B cell (primary cell): ENCODE data around the gene KPNA4. TPM values are rescaled to one million over a fixed set of nuclear protein-coding genes. Genes with fewer than 3 reads are reported as not detected.

Experiments used
- ATAC-seq: fragments of 200-7000 bp; cut with Tn5 transposase; one replicate; pipeline ENCODE4 v1.10.0; 2021; ENCODE audit warnings: low read depth, mild to moderate bottlenecking, moderate number of reproducible peaks, moderate library complexity
- CTCF ChIA-PET: fragments of 350-600 bp; sonication (Branson Sonifier 250); formaldehyde crosslinking; loops from one replicate; lab custom pipeline; 2021; ENCODE audit warnings: antibody characterized with exemption, inconsistent platforms; lab: Charles Lee
- POLR2A ChIA-PET: fragments of 350-600 bp; sonication (Branson Sonifier 250); formaldehyde crosslinking; loops from one replicate; lab custom pipeline; 2021; ENCODE audit warnings: antibody characterized with exemption; lab: Charles Lee
- DNase-seq: peaks from one replicate; pipeline ENCODE4 v3.0.0; 2013
- H2AFZ ChIP-seq: 2 replicates; pipeline ENCODE4 v1.6.1; 2012; ENCODE audit warnings: mild to moderate bottlenecking, low read depth, low read length; ENCODE audit not compliant: insufficient read depth, poor library complexity, severe bottlenecking
- H3K27ac ChIP-seq, 2 donors: 1 replicate in 1 of 2; 2 replicates in 1 of 2; pipeline ENCODE4 v1.5.1; 2012 to 2013; ENCODE audit warnings: low read length in 2 of 2, mild to moderate bottlenecking in 2 of 2, moderate library complexity in 1 of 2
- H3K27me3 ChIP-seq, 4 experiments: fragments of 200-600 bp in 1 of 4; sonication (generic) in 1 of 4; replicated peaks in 1 of 4; 1 replicate in 2 of 4; 2 replicates in 2 of 4; pipeline versions ENCODE4 v1.6.1 to v1.7.0; 2013 to 2016; ENCODE audit warnings: low read length in 3 of 4, mild to moderate bottlenecking in 2 of 4, mixed read lengths in 1 of 4, moderate library complexity in 1 of 4; ENCODE audit not compliant: insufficient read depth in 4 of 4, control insufficient read depth in 3 of 4; ENCODE audit errors: control extremely low read depth in 1 of 4
- H3K36me3 ChIP-seq, 2 experiments: replicated peaks in 1 of 2; 1 replicate in 1 of 2; 2 replicates in 1 of 2; pipeline versions ENCODE4 v1.6.1 to v1.7.1; 2013; ENCODE audit warnings: low read length in 1 of 2; ENCODE audit not compliant: insufficient read depth in 2 of 2, control insufficient read depth in 1 of 2; ENCODE audit errors: control extremely low read depth in 1 of 2, extremely low read depth in 1 of 2
- H3K4me1 ChIP-seq, 2 donors: fragments of 200-600 bp in 1 of 2; sonication (generic) in 1 of 2; 1 replicate in 1 of 2; 2 replicates in 1 of 2; pipeline versions ENCODE4 v1.5.1 to v1.6.1; 2013 to 2017; ENCODE audit warnings: low read length in 2 of 2; ENCODE audit not compliant: control insufficient read depth in 2 of 2, insufficient read depth in 2 of 2
- H3K4me2 ChIP-seq: replicated peaks from 2 replicates; pipeline ENCODE3; 2012; ENCODE audit warnings: mild to moderate bottlenecking, low read depth, low read length; ENCODE audit not compliant: poor library complexity, severe bottlenecking
- H3K4me3 ChIP-seq, 5 experiments: fragments of 200-600 bp in 1 of 5; sonication (generic) in 1 of 5; 1 replicate in 3 of 5; 2 replicates in 2 of 5; pipeline versions ENCODE4 v1.5.1 to v1.7.0; 2011 to 2016; ENCODE audit warnings: low read length in 4 of 5, mild to moderate bottlenecking in 4 of 5, low read depth in 2 of 5, control low read depth in 1 of 5, moderate library complexity in 1 of 5; ENCODE audit not compliant: insufficient read depth in 1 of 5; ENCODE audit errors: control extremely low read depth in 1 of 5, extremely low read depth in 1 of 5
- H3K79me2 ChIP-seq: fragments of 200-600 bp; sonication (generic); one replicate; pipeline ENCODE4 v1.6.0; 2016; ENCODE audit warnings: low read length; ENCODE audit not compliant: control insufficient read depth, insufficient read depth
- H3K9ac ChIP-seq: fragments of 200-600 bp; sonication (generic); 2 replicates; pipeline ENCODE4 v1.6.1; 2017; ENCODE audit warnings: mild to moderate bottlenecking, low read length, moderate library complexity
- H3K9me3 ChIP-seq, 3 donors: one replicate each; pipeline versions ENCODE4 v1.6.1 to v1.7.1; 2013; ENCODE audit warnings: low read length in 2 of 3; ENCODE audit not compliant: control insufficient read depth in 2 of 3, insufficient read depth in 1 of 3; ENCODE audit errors: control extremely low read depth in 1 of 3
- H4K20me1 ChIP-seq: 2 replicates; pipeline ENCODE4 v1.6.0; 2012; ENCODE audit warnings: mild to moderate bottlenecking, low read length; ENCODE audit not compliant: insufficient read depth, control insufficient read depth, poor library complexity, severe bottlenecking
- H3K27ac Mint-ChIP-seq: one replicate; pipeline ENCODE4 v1.8.0; 2021; ENCODE audit warnings: mixed read lengths
- H3K27me3 Mint-ChIP-seq: one replicate; pipeline ENCODE4 v1.8.0; 2021; ENCODE audit warnings: mixed read lengths
- H3K4me1 Mint-ChIP-seq: one replicate; pipeline ENCODE4 v1.8.0; 2021; ENCODE audit warnings: mixed read lengths
- H3K4me3 Mint-ChIP-seq: one replicate; pipeline ENCODE4 v1.8.0; 2021; ENCODE audit warnings: mixed read lengths
- H3K9me3 Mint-ChIP-seq: one replicate; pipeline ENCODE4 v1.8.0; 2022; ENCODE audit warnings: mixed read lengths; ENCODE audit not compliant: insufficient read depth
- CTCF ChIP-seq: fragments of 200-600 bp; IDR thresholded peaks from one replicate; pipeline ENCODE4 v1.8.0; 2022; ENCODE audit warnings: antibody characterized with exemption, mild to moderate bottlenecking
- EZH2 ChIP-seq: IDR thresholded peaks from 2 replicates; pipeline ENCODE4 v1.6.1; 2012; ENCODE audit warnings: borderline replicate concordance, low read depth, mild to moderate bottlenecking, moderate library complexity, low read length; ENCODE audit not compliant: insufficient read depth, poor library complexity, severe bottlenecking
- WGBS: methylation state at CpG from one replicate; pipeline ENCODE4 v1.1.5; 2013; ENCODE audit warnings: missing lambda C conversion rate; ENCODE audit not compliant: insufficient coverage; 5-methylcytosine and 5-hydroxymethylcytosine counted together
- intact Hi-C: fragments of 100-400 bp; cut with micrococcal nuclease; formaldehyde crosslinking; loops from one replicate; pipeline ENCODE4 v1.10.0; 2022
- polyA plus RNA-seq: library from polyadenylated mRNA; depleted of rRNA; stranded (reverse); fragments of >200 nt; gene quantifications from 2 replicates; pipeline ENCODE4 v1.2.3, GENCODE V29; 2012
- total RNA-seq, 2 donors: library from RNA; stranded (reverse); fragments of 120-200 nt in 1 of 2; gene quantifications; 1 replicate in 1 of 2; 2 replicates in 1 of 2; pipeline versions ENCODE4 v1.2.3 to v1.2.4, GENCODE V29; 2013 to 2022

The KPNA4 gene
- total and polyA plus RNA-seq, 2 donors (not counting 1 experiment from before 2014, with no cell fraction given) = 9.6 to 55.1 TPM

GRCh38 chr3:160480931-160481330, 84.4 kb downstream of the KPNA4 start:
- H3K27ac ChIP-seq = no peak overlapping the region
- H3K4me3 ChIP-seq = no peak overlapping the region
- no peaks in the 10 kb centered on the region for H3K9me3 Mint-ChIP-seq
- no peak overlapping the region for H3K4me3 Mint-ChIP-seq
- no peak for TF ChIP-seq CTCF
- TF ChIP-seq EZH2 = no peak
- WGBS = 100% methylated on average over 1 of the region's 5 CpGs
- peaks cover 6% of the 10 kb centered on the region for H3K4me1 Mint-ChIP-seq
- H3K9me3 ChIP-seq = no peaks in the 10 kb centered on the region
- H3K4me2 ChIP-seq = no peak overlapping the region
- DNase-seq = no peak
- H4K20me1 ChIP-seq = no peaks in the 10 kb centered on the region
- ATAC-seq = no peak
- H3K79me2 ChIP-seq = no peaks in the 10 kb centered on the region
- no peaks in the 10 kb centered on the region for H3K36me3 ChIP-seq
- H3K27me3 ChIP-seq = no peaks in the 10 kb centered on the region
- H3K9ac ChIP-seq = no peak overlapping the region
- peaks cover 5% of the 10 kb centered on the region for H3K27me3 Mint-ChIP-seq
- H2AFZ ChIP-seq = no peak overlapping the region
- POLR2A ChIA-PET = no interaction called here
- CTCF ChIA-PET = no interaction called here
- intact Hi-C loops = loop anchor here (10.0 kb wide), 1 partner anchor 1636 kb away; no protein-coding TSS in a partner anchor
- H3K4me1 ChIP-seq = peaks cover under 1 to 4% of the 10 kb centered on the region in 2 donors
- no peak overlapping the region for H3K27ac Mint-ChIP-seq

DNA sequence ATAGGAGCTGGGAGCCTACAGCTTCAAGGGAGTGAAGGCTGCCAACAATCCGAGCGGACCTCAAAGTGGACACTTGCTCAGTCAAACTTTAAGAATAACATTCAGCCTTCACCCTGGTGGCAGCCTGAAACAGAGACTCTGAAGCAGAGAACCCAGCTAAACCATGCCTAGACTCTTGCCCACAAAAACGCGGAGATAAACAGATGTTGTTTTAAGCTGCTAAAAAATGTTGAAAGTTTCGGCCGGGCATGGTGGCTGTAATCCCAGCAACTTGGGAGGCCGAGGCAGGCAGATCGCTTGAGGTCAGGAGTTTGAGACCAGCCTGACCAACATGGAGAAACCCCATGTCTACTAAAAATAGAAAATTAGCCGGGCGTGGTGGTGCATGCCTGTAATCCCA, 86.0 kb downstream of the KPNA4 start:
- no peak overlapping the region for H3K4me3 ChIP-seq
- H3K4me2 ChIP-seq = no peak overlapping the region
- no peaks in the 10 kb centered on the region for H3K4me1 ChIP-seq
- Mint-ChIP-seq H3K9me3 (no peaks in the 10 kb centered on the region), H3K27ac (no peak overlapping the region), H3K4me3 (no peak overlapping the region), H3K27me3 (peaks cover 5% of the 10 kb centered on the region), H3K4me1 (no peaks in the 10 kb centered on the region)
- H3K27ac ChIP-seq = no peak overlapping the region
- no peaks in the 10 kb centered on the region for H3K79me2 ChIP-seq
- no peaks in the 10 kb centered on the region for H3K27me3 ChIP-seq
- intact Hi-C loops = no loop called here
- POLR2A ChIA-PET = no interaction called here
- no peak for ATAC-seq
- no peak overlapping the region for H3K9ac ChIP-seq
- H2AFZ ChIP-seq = no peak overlapping the region
- H3K36me3 ChIP-seq = no peaks in the 10 kb centered on the region
- H4K20me1 ChIP-seq = no peaks in the 10 kb centered on the region
- TF ChIP-seq EZH2 (no peak), CTCF (no peak)
- DNase-seq = no peak
- 98% methylated on average over 10 of the region's 10 CpGs for WGBS
- CTCF ChIA-PET = no interaction called here
- no peaks in the 10 kb centered on the region for H3K9me3 ChIP-seq
